OCI-LY3 (cell line): ENCODE data around the gene PKP1.

ENCODE experiments used
- H2AFZ ChIP-seq: fragments of 200-600, 300-600 bp; shearing (Covaris generic); 2 replicates; pipeline ENCODE4 v1.6.0; 2014; ENCODE audit warnings: antibody characterized with exemption, low read depth, low read length
- H3K27ac ChIP-seq: fragments of 200-600, 300-600 bp; sonication (generic); 2 replicates; pipeline ENCODE4 v1.5.1; 2014; ENCODE audit warnings: mild to moderate bottlenecking, low read length, moderate library complexity, mixed read lengths
- H3K27me3 ChIP-seq: fragments of 200-600, 300-600 bp; sonication (generic); 2 replicates; pipeline ENCODE4 v1.6.1; 2014; ENCODE audit warnings: low read depth, low read length, mixed read lengths
- H3K36me3 ChIP-seq: fragments of 200-600, 300-600 bp; sonication (generic); replicated peaks from 2 replicates; pipeline ENCODE3; 2014; ENCODE audit warnings: low read depth, low read length, mixed read lengths
- H3K4me1 ChIP-seq: fragments of 300-600, 200-600 bp; sonication (generic); 2 replicates; pipeline ENCODE4 v1.6.1; 2014; ENCODE audit warnings: low read length, mixed read lengths
- H3K4me2 ChIP-seq: fragments of 200-600, 300-600 bp; sonication (generic); 2 replicates; pipeline ENCODE4 v1.6.1; 2014; ENCODE audit warnings: low read length, mixed read lengths
- H3K4me3 ChIP-seq: fragments of 300-600, 200-600 bp; sonication (generic); 2 replicates; pipeline ENCODE4 v1.5.1; 2014; ENCODE audit warnings: antibody characterized with exemption, mild to moderate bottlenecking, low read length, moderate library complexity
- H3K79me2 ChIP-seq: fragments of 300-600, 200-600 bp; shearing (Covaris generic); 2 replicates; pipeline ENCODE4 v1.6.1; 2014; ENCODE audit warnings: mild to moderate bottlenecking, low read length, mixed read lengths
- H3K9ac ChIP-seq: fragments of 300-600, 200-600 bp; shearing (Covaris generic); 2 replicates; pipeline ENCODE4 v1.6.0; 2014; ENCODE audit warnings: mild to moderate bottlenecking, low read length, moderate library complexity
- H3K9me3 ChIP-seq: fragments of 200-600, 300-600 bp; shearing (Covaris generic); 2 replicates; pipeline ENCODE4 v1.6.1; 2014; ENCODE audit warnings: low read length, mixed read lengths; ENCODE audit not compliant: insufficient read depth
- H4K20me1 ChIP-seq: fragments of 200-600, 300-600 bp; sonication (generic); 2 replicates; pipeline ENCODE4 v1.6.1; 2016; ENCODE audit warnings: low read length, mixed read lengths; ENCODE audit not compliant: insufficient read depth
- CTCF ChIP-seq: fragments of 200-600, 300-600 bp; sonication (generic); IDR thresholded peaks from 2 replicates; pipeline ENCODE4 v1.5.1; 2014; ENCODE audit warnings: antibody characterized with exemption, low read length, low read depth
- EZH2phosphoT487 ChIP-seq: fragments of 200-600 bp; shearing (Covaris generic); IDR thresholded peaks from 2 replicates; pipeline ENCODE4 v1.6.1; 2018; ENCODE audit warnings: antibody characterized with exemption, mixed run types, low read depth

The PKP1 gene

GRCh38 chr1:201245082-201245481 lies 38.2 kb upstream of the PKP1 start:
- Histone ChIP-seq H3K9ac (no peak overlapping the region), H3K27ac (no peak overlapping the region), H3K27me3 (peaks cover 54% of the 10 kb centered on the region), H3K4me2 (no peak overlapping the region), H3K4me3 (no peak overlapping the region), H4K20me1 (no peaks in the 10 kb centered on the region), H2AFZ (no peak overlapping the region), H3K79me2 (no peaks in the 10 kb centered on the region), H3K36me3 (no peaks in the 10 kb centered on the region), H3K9me3 (no peaks in the 10 kb centered on the region), H3K4me1 (no peaks in the 10 kb centered on the region)
- no peak for TF ChIP-seq EZH2phosphoT487
- TF ChIP-seq CTCF = no peak

- Histone ChIP-seq H3K4me1 (no peaks in the 10 kb centered on the region), H3K27ac (no peak overlapping the region), H3K36me3 (no peaks in the 10 kb centered on the region), H3K4me3 (no peak overlapping the region), H3K9ac (no peak overlapping the region), H2AFZ (no peak overlapping the region), H4K20me1 (no peaks in the 10 kb centered on the region), H3K79me2 (no peaks in the 10 kb centered on the region), H3K27me3 (peaks cover 21% of the 10 kb centered on the region), H3K9me3 (no peaks in the 10 kb centered on the region), H3K4me2 (no peak overlapping the region)
- no peak for TF ChIP-seq EZH2phosphoT487
- TF ChIP-seq CTCF = no peak
Observed at GRCh38 chr1:201248721-201249559, 34.4 kb upstream of the PKP1 start.

GRCh38 chr1:201250326-201251011 lies 32.8 kb upstream of the PKP1 start:
- Histone ChIP-seq H4K20me1 (no peaks in the 10 kb centered on the region), H3K79me2 (no peaks in the 10 kb centered on the region), H3K4me3 (no peak overlapping the region), H3K27me3 (peaks cover 6% of the 10 kb centered on the region), H3K4me1 (no peaks in the 10 kb centered on the region), H3K27ac (no peak overlapping the region), H3K9ac (no peak overlapping the region), H3K4me2 (no peak overlapping the region), H3K36me3 (no peaks in the 10 kb centered on the region), H3K9me3 (no peaks in the 10 kb centered on the region), H2AFZ (no peak overlapping the region)
- no peak for TF ChIP-seq EZH2phosphoT487
- TF ChIP-seq CTCF = no peak

DNA sequence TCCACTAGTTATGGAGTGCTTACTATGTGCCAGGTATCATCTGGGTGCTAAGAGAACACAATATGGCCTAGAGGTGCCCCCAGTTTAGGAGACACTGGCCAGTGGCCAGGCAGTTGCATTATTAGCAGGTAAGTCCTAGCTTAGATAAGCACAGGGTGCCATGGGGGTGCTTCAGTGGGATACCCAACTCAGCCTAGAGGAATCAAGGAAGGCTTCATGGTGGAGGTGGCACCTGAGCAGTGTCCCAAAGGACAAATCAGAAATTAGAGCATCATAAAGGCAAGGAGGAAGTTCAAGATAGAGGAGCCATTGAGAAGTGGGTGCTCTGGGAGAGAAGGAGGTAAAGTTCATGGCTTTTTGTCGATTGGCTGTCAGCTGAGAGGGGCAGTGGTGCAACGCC lies 31.9 kb upstream of the PKP1 start:
- Histone ChIP-seq H3K27me3 (no peaks in the 10 kb centered on the region), H3K9me3 (no peaks in the 10 kb centered on the region), H3K4me3 (no peak overlapping the region), H2AFZ (no peak overlapping the region), H4K20me1 (no peaks in the 10 kb centered on the region), H3K79me2 (no peaks in the 10 kb centered on the region), H3K4me1 (no peaks in the 10 kb centered on the region), H3K27ac (no peak overlapping the region), H3K9ac (no peak overlapping the region), H3K4me2 (no peak overlapping the region), H3K36me3 (no peaks in the 10 kb centered on the region)
- TF ChIP-seq EZH2phosphoT487 = no peak
- no peak for TF ChIP-seq CTCF
